Endothelial cell (in vitro differentiated cells): Measurements from ENCODE around the gene TNFRSF25. TPM values are rescaled to one million over a fixed set of nuclear protein-coding genes. Genes with fewer than 3 reads are reported as not detected.

ENCODE experiments used
- DNase-seq: peaks from one replicate; pipeline ENCODE4 v3.0.0; 2021; ENCODE audit warnings: low spot score
- H3K27ac Mint-ChIP-seq: one replicate; pipeline ENCODE4 v1.8.0; 2021; ENCODE audit warnings: mixed read lengths, inconsistent platforms; ENCODE audit not compliant: unreplicated experiment
- H3K27me3 Mint-ChIP-seq: one replicate; pipeline ENCODE4 v1.8.0; 2021; ENCODE audit warnings: mild to moderate bottlenecking, moderate library complexity, mixed read lengths, inconsistent platforms; ENCODE audit not compliant: unreplicated experiment
- H3K36me3 Mint-ChIP-seq: one replicate; pipeline ENCODE4 v1.8.0; 2021; ENCODE audit warnings: mild to moderate bottlenecking, low read depth, mixed read lengths, inconsistent platforms; ENCODE audit not compliant: unreplicated experiment
- H3K4me1 Mint-ChIP-seq: one replicate; pipeline ENCODE4 v1.8.0; 2021; ENCODE audit warnings: mild to moderate bottlenecking, mixed read lengths, inconsistent platforms; ENCODE audit not compliant: unreplicated experiment
- H3K4me3 Mint-ChIP-seq: one replicate; pipeline ENCODE4 v1.8.0; 2021; ENCODE audit warnings: mild to moderate bottlenecking, mixed read lengths, inconsistent platforms; ENCODE audit not compliant: unreplicated experiment
- H3K9me3 Mint-ChIP-seq: one replicate; pipeline ENCODE4 v1.8.0; 2021; ENCODE audit warnings: mixed read lengths, inconsistent platforms; ENCODE audit not compliant: unreplicated experiment
- CTCF ChIP-seq: fragments of 200-600 bp; sonication (generic); IDR thresholded peaks from one replicate; pipeline ENCODE4 v1.5.0; 2021; ENCODE audit warnings: antibody characterized with exemption; ENCODE audit not compliant: unreplicated experiment
- total RNA-seq: library from RNA; stranded (reverse); fragmentation: NEBNext Ultra II Directional; extraction: Animal tissue kit (Norgen Biotek cat#: 25700); gene quantifications from one replicate; pipeline ENCODE4 v1.2.1, GENCODE V29; 2021; ENCODE audit not compliant: unreplicated experiment

The TNFRSF25 gene
- total RNA-seq, 1 donor from 2014 or later, result 104 TPM

- no peak for TF ChIP-seq CTCF
- Mint-ChIP-seq H3K27me3 (peaks cover 12% of the 10 kb centered on the region), H3K27ac (no peak overlapping the region), H3K36me3 (no peaks in the 10 kb centered on the region), H3K4me1 (no peaks in the 10 kb centered on the region), H3K9me3 (no peaks in the 10 kb centered on the region), H3K4me3 (no peak overlapping the region)
- no peak for DNase-seq
These were observed 42.8 kb upstream of the TNFRSF25 start for GRCh38 chr1:6508816-6509189.

GRCh38 chr1:6508154-6508815 lies 42.3 kb upstream of the TNFRSF25 start:
- DNase-seq, result no peak
- no peak overlapping the region for H3K4me3 Mint-ChIP-seq
- no peak for TF ChIP-seq CTCF
- H3K36me3 Mint-ChIP-seq, result no peaks in the 10 kb centered on the region
- peaks cover 12% of the 10 kb centered on the region for H3K27me3 Mint-ChIP-seq
- H3K9me3 Mint-ChIP-seq, result no peaks in the 10 kb centered on the region
- no peaks in the 10 kb centered on the region for H3K4me1 Mint-ChIP-seq
- no peak overlapping the region for H3K27ac Mint-ChIP-seq

- no peaks in the 10 kb centered on the region for H3K36me3 Mint-ChIP-seq
- TF ChIP-seq CTCF, result no peak
- H3K4me1 Mint-ChIP-seq, result no peaks in the 10 kb centered on the region
- H3K9me3 Mint-ChIP-seq, result no peaks in the 10 kb centered on the region
- no peak overlapping the region for H3K4me3 Mint-ChIP-seq
- DNase-seq, result no peak
- no peak overlapping the region for H3K27ac Mint-ChIP-seq
- peaks cover 12% of the 10 kb centered on the region for H3K27me3 Mint-ChIP-seq
These were observed 41.5 kb upstream of the TNFRSF25 start for GRCh38 chr1:6507461-6507911.

- DNase-seq, result no peak
- no peaks in the 10 kb centered on the region for H3K4me1 Mint-ChIP-seq
- no peak overlapping the region for H3K27ac Mint-ChIP-seq
- H3K27me3 Mint-ChIP-seq, result peaks cover 11% of the 10 kb centered on the region
- H3K9me3 Mint-ChIP-seq, result no peaks in the 10 kb centered on the region
- TF ChIP-seq CTCF, result no peak
- H3K4me3 Mint-ChIP-seq, result no peak overlapping the region
- H3K36me3 Mint-ChIP-seq, result no peaks in the 10 kb centered on the region
These were observed 41.1 kb upstream of the TNFRSF25 start for GRCh38 chr1:6507037-6507428.

- TF ChIP-seq CTCF, result no peak
- no peak for DNase-seq
- Mint-ChIP-seq H3K4me1 (no peaks in the 10 kb centered on the region), H3K27ac (no peak overlapping the region), H3K27me3 (peaks cover 8% of the 10 kb centered on the region), H3K9me3 (no peaks in the 10 kb centered on the region), H3K36me3 (no peaks in the 10 kb centered on the region), H3K4me3 (no peak overlapping the region)
These were observed 40.5 kb upstream of the TNFRSF25 start for GRCh38 chr1:6506210-6507036.
